Ecto neural progenitor cell (in vitro differentiated cells): ENCODE results near the gene PRR7.
"Not testable (repeated sequence)": the region's sequence is repeated elsewhere in the genome, so short reads cannot be mapped to it uniquely, and the experiment has no call there.

Source experiments
- DNase-seq: peaks from one replicate; pipeline ENCODE4 v3.0.0-alpha.2; 2018; ENCODE audit warnings: low spot score

PRR7 gene

DNA sequence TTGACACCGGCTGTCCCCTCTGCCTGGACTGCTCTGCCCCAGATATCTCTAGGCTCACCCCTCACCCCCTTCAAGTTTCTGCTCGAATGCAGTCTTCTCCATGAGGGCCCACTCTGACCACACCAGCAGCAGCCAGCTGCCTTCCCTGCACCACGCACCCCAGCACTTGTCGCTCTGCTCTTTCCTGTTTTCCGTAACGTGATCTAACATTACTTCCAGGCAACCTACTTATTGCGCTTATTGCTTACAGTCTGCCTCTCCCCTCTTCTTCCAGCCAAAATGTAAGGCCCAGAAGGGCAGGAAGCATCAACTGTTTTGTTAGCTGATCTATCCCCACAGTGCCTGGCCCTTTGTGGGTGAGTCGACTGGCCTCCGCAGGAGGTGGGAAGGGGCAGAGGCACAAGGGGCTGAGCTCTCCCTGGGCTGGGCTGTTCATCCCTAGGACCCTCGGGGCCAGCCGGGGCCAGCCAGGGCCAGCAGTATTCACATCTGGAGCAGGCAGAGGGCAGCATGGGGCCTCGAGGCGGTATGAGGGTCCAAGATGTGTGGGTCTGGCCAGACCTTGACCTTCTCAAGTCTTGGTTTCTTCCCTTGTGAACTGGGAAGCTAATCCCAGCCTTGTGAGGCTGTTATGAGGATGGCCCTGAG, 38.4 kb downstream of the PRR7 start:
- no peak for DNase-seq

DNA sequence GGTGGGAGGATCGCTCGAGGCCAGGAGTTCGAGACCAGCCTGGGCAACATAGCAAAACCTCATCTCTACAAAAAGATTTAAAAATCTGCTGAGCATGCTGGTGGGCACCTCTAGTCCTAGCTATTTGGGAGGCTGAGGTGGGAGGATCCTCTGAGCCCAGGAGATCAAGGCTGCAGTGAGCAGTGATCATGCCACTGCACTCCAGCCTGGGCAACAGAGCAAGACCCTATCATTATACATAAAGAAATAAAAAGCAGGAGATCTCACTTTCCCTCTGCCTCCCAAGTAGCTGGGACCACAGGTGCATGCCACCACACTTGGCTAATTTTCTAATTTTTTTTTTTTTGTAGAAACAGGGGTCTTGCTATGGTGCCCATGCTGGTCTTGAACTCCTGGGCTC, 39.1 kb downstream of the PRR7 start:
- DNase-seq = not testable (repeated sequence)

DNA sequence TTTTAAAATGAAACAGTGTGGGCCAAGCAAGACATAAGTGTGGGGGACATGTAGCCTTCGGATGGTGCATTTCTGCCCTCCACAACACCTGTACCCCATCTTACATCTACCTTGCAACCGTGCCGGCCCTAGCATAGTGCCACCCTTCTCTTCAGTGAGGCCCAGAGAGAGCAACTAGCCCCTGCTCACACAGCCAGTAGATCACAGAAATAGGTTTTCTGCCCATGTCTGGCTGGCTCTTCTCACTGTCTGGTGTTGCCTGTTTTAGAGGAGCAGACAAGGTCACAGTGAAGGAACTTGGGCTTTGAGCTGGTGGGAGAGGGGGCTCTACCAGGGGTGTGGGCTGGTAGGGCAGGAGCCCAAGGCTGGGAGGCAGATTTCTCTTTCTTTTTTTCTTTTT, 39.6 kb downstream of the PRR7 start:
- no peak for DNase-seq

DNA sequence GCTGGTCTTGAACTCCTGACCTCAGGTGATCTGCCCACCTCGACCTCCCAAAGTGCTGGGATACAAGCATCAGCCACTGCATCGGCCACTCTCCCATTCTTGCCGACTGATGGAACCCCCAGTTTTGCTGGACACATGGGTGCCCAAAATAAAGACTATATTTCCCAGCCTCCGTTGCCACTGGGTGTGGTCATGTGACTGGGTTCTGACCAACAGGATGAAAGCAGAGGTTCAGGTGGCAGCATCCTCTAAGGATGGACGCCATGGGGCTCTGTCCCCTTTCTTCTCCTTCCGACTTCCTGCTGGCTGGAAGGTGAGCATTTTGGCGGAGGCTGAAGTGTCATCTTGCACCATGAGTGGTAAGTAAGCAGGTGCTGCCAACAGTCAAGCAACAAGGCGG, 40.5 kb downstream of the PRR7 start:
- DNase-seq = no peak

- DNase-seq = no peak
Measured at GRCh38 chr5:177487975-177488374, 41.4 kb downstream of the PRR7 start.

- DNase-seq = no peak
Measured at GRCh38 chr5:177489119-177489716, 42.6 kb downstream of the PRR7 start.

GRCh38 chr5:177490311-177490991, 43.8 kb downstream of the PRR7 start:
- no peak for DNase-seq

- no peak for DNase-seq
Measured at GRCh38 chr5:177490992-177491391, 44.4 kb downstream of the PRR7 start.

DNA sequence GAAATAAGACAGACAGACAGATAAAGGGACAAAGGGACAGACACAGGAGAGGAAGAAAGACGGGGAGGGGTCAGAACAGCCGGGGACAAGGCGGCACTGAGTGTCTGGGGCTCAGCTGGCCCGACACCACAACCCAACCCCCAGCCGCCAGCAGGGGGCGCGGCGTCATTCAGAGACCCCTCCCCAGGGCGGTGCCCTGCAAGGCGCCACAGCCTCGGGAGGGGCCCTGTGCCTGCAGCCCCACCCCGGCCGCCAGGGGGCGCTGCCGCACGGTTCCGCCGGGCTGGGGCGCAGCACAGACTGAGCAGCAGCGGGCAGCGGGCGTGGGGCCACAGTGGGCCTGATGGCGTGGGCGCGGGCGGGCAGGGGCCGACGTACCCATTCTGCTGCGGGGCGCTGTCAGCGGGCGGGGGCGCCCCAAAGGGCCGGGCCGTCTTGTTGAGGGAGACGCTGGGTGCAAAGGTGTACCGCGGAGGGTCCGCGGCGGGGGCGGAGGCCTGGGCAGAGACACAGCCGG, 44.9 kb downstream of the PRR7 start:
- peak; percentile 93 for DNase-seq

DNA sequence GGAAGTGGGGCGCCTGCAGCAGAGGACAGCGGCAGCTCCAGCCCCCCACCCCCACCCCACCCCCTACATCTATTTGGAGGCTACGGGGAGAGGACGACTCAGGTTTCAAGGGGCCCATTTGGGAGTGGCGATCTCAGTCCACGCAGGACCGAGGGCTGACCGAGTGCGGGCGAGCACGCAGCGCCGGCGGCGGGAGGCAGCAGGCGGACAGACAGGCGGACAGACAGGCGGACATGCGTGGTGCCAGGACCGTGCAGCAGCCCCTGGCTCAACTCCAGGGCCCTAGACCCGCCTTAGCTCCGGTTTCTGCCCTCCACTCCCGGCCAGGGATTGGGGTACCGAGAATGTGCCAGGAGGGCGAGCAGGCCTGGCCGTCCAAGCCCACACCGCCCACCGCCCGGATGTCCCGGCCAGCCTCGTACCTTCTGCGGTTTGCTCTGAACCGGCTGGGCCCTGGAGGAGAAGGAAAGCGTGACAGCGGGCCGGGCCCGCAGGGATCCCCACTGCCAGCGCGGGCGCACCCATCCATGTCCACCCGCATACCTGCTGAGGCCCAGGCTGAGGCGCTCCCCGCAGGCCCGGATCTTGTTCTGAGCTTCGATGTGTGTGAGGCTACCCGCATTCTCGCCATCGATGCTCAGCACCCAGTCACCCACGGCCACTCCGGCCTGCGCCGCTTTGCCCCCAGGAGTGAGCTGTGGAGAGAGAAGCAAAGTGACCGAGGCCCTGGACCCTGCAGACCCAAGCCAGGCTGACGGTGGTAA, 45.6 kb downstream of the PRR7 start:
- no peak for DNase-seq

- DNase-seq = no peak
Measured at GRCh38 chr5:177492841-177493240, 46.2 kb downstream of the PRR7 start.

DNA sequence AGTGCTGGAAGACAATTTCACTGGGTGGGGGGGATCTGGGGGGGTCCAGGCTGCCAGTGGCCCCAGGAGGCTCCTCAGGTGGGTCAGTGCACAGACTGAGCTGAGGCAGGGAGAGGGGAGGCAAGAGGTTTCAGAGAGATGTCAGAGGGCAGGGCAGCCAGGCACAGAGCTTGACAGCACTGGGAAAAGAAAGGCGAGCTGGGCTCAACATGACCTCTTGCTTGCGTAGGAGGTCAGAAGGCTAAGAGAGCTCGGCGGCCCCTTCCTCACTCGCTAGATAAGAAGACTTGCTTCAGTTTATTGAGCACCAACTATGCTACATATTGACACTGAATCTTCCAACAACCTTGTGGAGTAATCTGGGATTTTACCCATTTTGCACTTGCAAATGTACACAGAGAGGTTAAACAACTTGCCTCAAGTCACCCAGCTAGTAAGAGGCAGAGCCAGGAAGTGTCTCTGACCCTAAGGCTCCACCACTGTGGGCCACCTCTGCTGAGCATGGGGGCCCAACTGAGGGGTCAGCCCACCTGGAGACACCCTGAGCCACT, 47.3 kb downstream of the PRR7 start:
- no peak for DNase-seq

GRCh38 chr5:177494346-177495195, 48.0 kb downstream of the PRR7 start:
- DNase-seq = peak; percentile 78

- peak; percentile 93 for DNase-seq
Measured at GRCh38 chr5:177495243-177496060, 48.8 kb downstream of the PRR7 start.

DNA sequence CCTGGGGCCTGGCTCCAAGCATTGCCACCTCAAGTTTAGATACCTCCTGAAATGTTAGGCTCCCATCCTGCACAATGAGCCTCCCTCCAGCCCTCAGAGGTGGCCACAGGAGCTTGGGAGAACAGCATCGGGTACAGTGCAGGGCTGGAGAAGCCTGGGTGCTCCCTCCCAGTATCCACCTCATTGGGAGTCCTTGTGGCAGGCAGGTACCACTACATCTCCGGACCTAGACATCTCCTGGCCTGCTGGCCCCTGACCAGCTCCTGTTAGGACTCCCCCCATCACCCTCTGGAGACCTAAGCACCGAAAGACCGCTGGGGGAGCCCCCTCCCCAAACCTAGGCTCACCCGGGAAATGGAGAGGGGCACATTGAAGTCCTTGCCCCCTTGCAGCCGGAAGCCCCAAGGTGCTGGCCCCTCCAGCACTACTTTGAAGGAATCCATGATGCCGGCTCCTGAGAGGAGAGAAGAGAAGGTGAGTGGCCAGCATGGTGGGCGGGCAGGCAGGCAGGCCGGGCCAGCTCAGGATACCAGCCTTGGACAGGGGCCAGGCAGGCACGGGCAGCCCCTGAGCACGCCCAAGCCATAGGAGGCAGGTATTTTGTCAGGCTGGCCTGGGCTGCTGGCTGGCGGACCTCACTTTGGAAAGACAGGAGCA, 49.6 kb downstream of the PRR7 start:
- peak; percentile 71 for DNase-seq

DNA sequence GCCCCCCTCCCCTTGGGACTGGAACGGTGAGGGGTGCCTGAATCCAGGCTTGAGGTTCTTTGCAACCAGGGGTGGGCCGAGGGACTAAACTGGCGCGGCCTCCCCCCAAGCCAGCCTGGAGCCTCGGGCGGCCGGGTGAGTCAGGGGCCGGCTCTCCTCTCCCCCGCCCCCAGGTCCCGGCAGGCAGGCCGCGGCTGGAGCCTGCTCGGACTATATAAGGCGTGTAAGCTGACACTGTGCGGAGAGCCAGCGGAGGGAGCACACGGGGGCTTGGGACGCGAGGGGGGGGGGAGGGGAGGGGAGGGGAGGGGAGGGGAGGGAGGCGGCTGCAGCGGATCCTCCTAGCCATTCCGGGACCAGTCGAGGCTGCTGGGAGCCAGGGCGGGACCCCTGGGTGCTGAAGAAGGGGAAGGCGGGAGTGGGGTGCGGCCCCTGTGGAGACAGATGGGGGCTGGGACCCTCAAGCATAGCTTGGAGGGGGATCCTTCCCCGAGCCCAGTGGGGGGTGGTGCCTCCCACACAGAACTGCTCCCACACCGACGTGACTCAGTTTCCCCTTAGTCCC, 50.2 kb downstream of the PRR7 start:
- peak; percentile 91 for DNase-seq

- DNase-seq = peak; percentile 98
Measured at GRCh38 chr5:177497292-177498012, 50.8 kb downstream of the PRR7 start, which contains the start of gene PDLIM7. Gene PDLIM7 (minus strand): TSS chr5:177497604. CDS start chr5:177496512, 1,092 bp downstream.

- peak; percentile 79 for DNase-seq
Measured at GRCh38 chr5:177498013-177498787, 51.6 kb downstream of the PRR7 start.
